GM23338 (cell line): ENCODE data around the gene CHD9NB. TPM values are rescaled to one million over a fixed set of nuclear protein-coding genes. Genes with fewer than 3 reads are reported as not detected.

Source experiments
- ATAC-seq: fragments of 200-7000 bp; cut with Tn5 transposase; 3 replicates; pipeline ENCODE4 v1.9.1; 2020
- DNase-seq: peaks from one replicate; pipeline ENCODE4 v3.0.0-alpha.2; 2015; ENCODE audit warnings: low spot score
- H2AFZ ChIP-seq: fragments of 200-600 bp; sonication (generic); 2 replicates; pipeline ENCODE4 v1.8.0; 2016; ENCODE audit warnings: antibody characterized with exemption, mild to moderate bottlenecking, moderate library complexity
- H3F3A ChIP-seq: fragments of 200-600 bp; sonication (generic); replicated peaks from 2 replicates; pipeline ENCODE4 v1.8.0; 2017; ENCODE audit warnings: antibody characterized with exemption, mixed run types, low read depth
- H3K27ac ChIP-seq: fragments of 200-600 bp; sonication (generic); 2 replicates; pipeline ENCODE4 v1.6.1; 2016; ENCODE audit warnings: low read depth
- H3K27me3 ChIP-seq: fragments of 200-600 bp; sonication (generic); 2 replicates; pipeline ENCODE4 v1.8.0; 2016; ENCODE audit warnings: mild to moderate bottlenecking, mixed run types, moderate library complexity; ENCODE audit not compliant: insufficient read depth
- H3K36me3 ChIP-seq: fragments of 200-600 bp; sonication (generic); 2 replicates; pipeline ENCODE4 v1.8.0; 2016; ENCODE audit warnings: mild to moderate bottlenecking; ENCODE audit not compliant: insufficient read depth
- H3K4me1 ChIP-seq: fragments of 200-600 bp; sonication (generic); 2 replicates; pipeline ENCODE4 v1.8.0; 2016; ENCODE audit warnings: mild to moderate bottlenecking, moderate library complexity; ENCODE audit not compliant: insufficient read depth
- H3K4me2 ChIP-seq: fragments of 200-600 bp; sonication (generic); 2 replicates; pipeline ENCODE4 v1.7.1; 2017; ENCODE audit warnings: mixed run types
- H3K4me3 ChIP-seq: fragments of 200-600 bp; sonication (generic); 2 replicates; pipeline ENCODE4 v1.6.1; 2016; ENCODE audit warnings: mixed run types
- H3K79me2 ChIP-seq: fragments of 200-600 bp; sonication (generic); replicated peaks from 2 replicates; pipeline ENCODE4 v1.8.0; 2017; ENCODE audit warnings: mild to moderate bottlenecking; ENCODE audit not compliant: insufficient read depth
- H3K9me2 ChIP-seq: fragments of 200-600 bp; sonication (generic); 2 replicates; pipeline ENCODE4 v1.8.0; 2017; ENCODE audit not compliant: insufficient read depth
- H4K20me1 ChIP-seq: fragments of 200-600 bp; sonication (generic); replicated peaks from 2 replicates; pipeline ENCODE4 v1.8.0; 2017; ENCODE audit warnings: mild to moderate bottlenecking; ENCODE audit not compliant: insufficient read depth
- H3K27ac Mint-ChIP-seq: 2 replicates; pipeline ENCODE4 v1.8.0; 2020; ENCODE audit warnings: inconsistent platforms, mild to moderate bottlenecking, moderate library complexity, mixed read lengths
- H3K27me3 Mint-ChIP-seq: 3 replicates; pipeline ENCODE4 v1.8.0; 2022; ENCODE audit warnings: low read depth, mild to moderate bottlenecking, moderate library complexity, mixed read lengths, inconsistent platforms; ENCODE audit not compliant: insufficient read depth, poor library complexity
- H3K36me3 Mint-ChIP-seq: 3 replicates; pipeline ENCODE4 v1.8.0; 2021; ENCODE audit warnings: low read depth, mild to moderate bottlenecking, inconsistent platforms, moderate library complexity, mixed read lengths
- H3K4me1 Mint-ChIP-seq: 3 replicates; pipeline ENCODE4 v1.8.0; 2020; ENCODE audit warnings: mild to moderate bottlenecking, inconsistent platforms, mixed read lengths
- H3K4me3 Mint-ChIP-seq: 3 replicates; pipeline ENCODE4 v1.8.0; 2021; ENCODE audit warnings: moderate library complexity, mild to moderate bottlenecking, inconsistent platforms, mixed read lengths
- H3K9me3 Mint-ChIP-seq: 3 replicates; pipeline ENCODE4 v1.8.0; 2020; ENCODE audit warnings: moderate library complexity, mild to moderate bottlenecking, inconsistent platforms, mixed read lengths
- CREB1 ChIP-seq: fragments of 250-450 bp; sonication (Bioruptor Pico); IDR thresholded peaks from 2 replicates; pipeline ENCODE4 v1.5.0; 2020; ENCODE audit warnings: low read depth, mild to moderate bottlenecking, moderate library complexity
- CTCF ChIP-seq, 2 experiments: fragments of 200-600 bp in 1 of 2; sonication (generic) in 1 of 2; conservative IDR thresholded peaks; 2 replicates each; pipeline versions ENCODE4 v1.5.1 to v1.6.1; 2016 to 2017; ENCODE audit warnings: antibody characterized with exemption in 2 of 2, low read depth in 2 of 2, mild to moderate bottlenecking in 2 of 2, moderate library complexity in 1 of 2
- ETS1 ChIP-seq: IDR thresholded peaks from 2 replicates; pipeline ENCODE4 v1.6.1; 2016; ENCODE audit warnings: antibody characterized with exemption
- EZH2 ChIP-seq: fragments of 200-600 bp; sonication (generic); IDR thresholded peaks from one replicate; pipeline ENCODE4 v1.8.0; 2017; ENCODE audit warnings: antibody characterized with exemption, mild to moderate bottlenecking, low read depth; ENCODE audit not compliant: unreplicated experiment
- EZH2phosphoT487 ChIP-seq: fragments of 200-600 bp; sonication (generic); IDR thresholded peaks from one replicate; pipeline ENCODE4 v1.8.1; 2018; ENCODE audit warnings: antibody characterized with exemption; ENCODE audit not compliant: unreplicated experiment
- JUNB ChIP-seq: IDR thresholded peaks from one replicate; pipeline ENCODE4 v1.6.1; 2016; ENCODE audit warnings: antibody characterized with exemption; ENCODE audit not compliant: unreplicated experiment
- NANOG ChIP-seq: IDR thresholded peaks from 2 replicates; pipeline ENCODE4 v1.6.1; 2016; ENCODE audit warnings: antibody characterized with exemption, borderline replicate concordance
- POLR2AphosphoS5 ChIP-seq: IDR thresholded peaks from 2 replicates; pipeline ENCODE4 v1.6.1; 2016; ENCODE audit warnings: antibody characterized with exemption, low read depth
- REST ChIP-seq: IDR thresholded peaks from one replicate; pipeline ENCODE4 v1.6.1; 2018; ENCODE audit warnings: antibody characterized with exemption; ENCODE audit not compliant: unreplicated experiment
- STAT1 ChIP-seq: IDR thresholded peaks from one replicate; pipeline ENCODE4 v1.6.1; 2016; ENCODE audit warnings: antibody characterized with exemption; ENCODE audit not compliant: unreplicated experiment
- ZNF114 ChIP-seq: fragments of 250-450 bp; sonication (Bioruptor Pico); IDR thresholded peaks from 2 replicates; pipeline ENCODE4 v1.5.0; 2020; ENCODE audit warnings: mild to moderate bottlenecking, moderate library complexity
- ZNF331 ChIP-seq: fragments of 250-450 bp; sonication (Bioruptor Pico); IDR thresholded peaks from 2 replicates; pipeline ENCODE4 v1.5.0; 2020; ENCODE audit warnings: low read depth, mild to moderate bottlenecking, moderate library complexity
- ZNF462 ChIP-seq: fragments of 250-450 bp; sonication (Bioruptor Pico); IDR thresholded peaks from 2 replicates; pipeline ENCODE4 v1.5.0; 2020; ENCODE audit warnings: mild to moderate bottlenecking, moderate library complexity
- polyA plus RNA-seq: library from polyadenylated mRNA; unstranded; fragments of >200 nt; fragmentation: Nextera tagmentation; extraction: Ambion mirVana; gene quantifications from 2 replicates; pipeline ENCODE4 v1.2.1, GENCODE V29; 2016
- total RNA-seq: library from RNA; depleted of rRNA; stranded (reverse); fragments of >200 nt; shearing (Covaris generic); gene quantifications from 2 replicates; pipeline ENCODE4 v1.2.3, GENCODE V29; 2014

The CHD9NB gene
- total and polyA plus RNA-seq, 2 experiments from 2014 or later: 1.7 to 4.2 TPM

- Mint-ChIP-seq H3K4me1 (peaks cover 25% of the 10 kb centered on the region), H3K27me3 (peaks cover 3% of the 10 kb centered on the region), H3K4me3 (no peak overlapping the region), H3K27ac (peak overlapping the region; percentile 21; the same call in 1 of the 2 replicates), H3K9me3 (peaks cover 8% of the 10 kb centered on the region), H3K36me3 (peaks cover 21% of the 10 kb centered on the region)
- Histone ChIP-seq H3K4me2 (no peak overlapping the region), H3K36me3 (peaks cover 10% of the 10 kb centered on the region; the same call in 1 of the 2 replicates), H3K9me2 (no peaks in the 10 kb centered on the region), H4K20me1 (no peaks in the 10 kb centered on the region; the same call in 1 of the 2 replicates), H3F3A (no peaks in the 10 kb centered on the region), H3K27ac (no peak overlapping the region), H2AFZ (no peak overlapping the region), H3K4me3 (no peak overlapping the region), H3K27me3 (no peaks in the 10 kb centered on the region), H3K79me2 (peaks cover 64% of the 10 kb centered on the region), H3K4me1 (peaks cover 13% of the 10 kb centered on the region)
- TF ChIP-seq EZH2phosphoT487 (no peak), NANOG (no peak), ZNF462 (CRISPR knock-in tag) (no peak), ZNF331 (CRISPR knock-in tag) (no peak), CREB1 (no peak), POLR2AphosphoS5 (no peak), REST (no peak), JUNB (no peak), ZNF114 (CRISPR knock-in tag) (no peak), STAT1 (no peak), EZH2 (no peak), ETS1 (no peak), CTCF (conservative IDR thresholded peaks at IDR 0.05; ENCODE audit: low read depth in 2 of 2) (no peak)
- DNase-seq (no peak), ATAC-seq (no peak)
These were observed 15.7 kb upstream of the CHD9NB start for GRCh38 chr16:53068423-53068833.
